Brain microvascular endothelial cell (primary cell): ENCODE data around the gene ST3GAL4.

ENCODE experiments used
- DNase-seq: peaks from one replicate; pipeline ENCODE4 v3.0.0-alpha.2; 2020
- H3K27ac ChIP-seq: fragments of 250-450 bp; sonication (Bioruptor Pico); 2 replicates; pipeline ENCODE4 v1.5.1; 2020; ENCODE audit warnings: mild to moderate bottlenecking, moderate library complexity
- H3K27me3 ChIP-seq: fragments of 250-450 bp; sonication (Bioruptor Pico); replicated peaks from 2 replicates; pipeline ENCODE4 v1.5.1; 2020; ENCODE audit warnings: mild to moderate bottlenecking
- H3K36me3 ChIP-seq: fragments of 250-450 bp; sonication (Bioruptor Pico); replicated peaks from 2 replicates; pipeline ENCODE4 v1.5.1; 2020; ENCODE audit warnings: mild to moderate bottlenecking
- H3K4me3 ChIP-seq: 2 replicates; pipeline ENCODE4 v1.5.1; 2011; ENCODE audit warnings: low read depth, mild to moderate bottlenecking, control low read depth, low read length, moderate library complexity
- in situ Hi-C: cut with HindIII; loops from 2 replicates; pipeline ENCODE4 v1.10.0; 2017; ENCODE audit warnings: low sequenced_read_pairs, low pct_ligation_motif_present
- TF ChIP-seq, protein P1 (sequence below): IDR thresholded peaks from 2 replicates; pipeline ENCODE4 v1.5.1; 2011; ENCODE audit warnings: low read depth, mild to moderate bottlenecking, moderate library complexity, low read length, control low read depth, inconsistent platforms; ENCODE audit errors: missing control alignments

Gene ST3GAL4

DNA sequence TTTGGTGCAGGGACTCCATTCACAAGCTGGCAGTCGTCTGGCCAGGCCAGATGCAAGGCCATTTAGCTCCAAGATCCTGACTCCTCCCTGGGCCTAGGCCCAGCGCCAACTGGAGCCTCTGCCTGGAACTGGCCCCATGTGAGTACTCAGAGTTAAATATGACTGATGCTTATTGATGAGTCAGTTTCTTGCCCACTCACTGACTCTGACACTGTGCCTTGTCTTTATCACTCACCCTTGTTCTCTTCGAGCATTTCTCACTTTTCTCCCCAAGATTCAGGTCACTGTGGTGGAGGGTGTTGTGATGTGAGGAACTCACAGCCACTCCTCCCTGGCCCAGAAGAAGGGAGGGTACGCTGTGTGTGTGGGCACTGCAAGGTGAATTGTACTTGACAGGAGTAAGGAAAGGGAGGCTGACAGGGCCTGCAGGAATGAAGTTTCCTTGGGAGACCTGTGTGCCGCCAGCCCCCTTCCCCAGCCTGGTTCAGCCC is 23.2 kb upstream of the ST3GAL4 start:
- DNase-seq = peak; percentile 84
- no peaks in the 10 kb centered on the region for H3K36me3 ChIP-seq

DNA sequence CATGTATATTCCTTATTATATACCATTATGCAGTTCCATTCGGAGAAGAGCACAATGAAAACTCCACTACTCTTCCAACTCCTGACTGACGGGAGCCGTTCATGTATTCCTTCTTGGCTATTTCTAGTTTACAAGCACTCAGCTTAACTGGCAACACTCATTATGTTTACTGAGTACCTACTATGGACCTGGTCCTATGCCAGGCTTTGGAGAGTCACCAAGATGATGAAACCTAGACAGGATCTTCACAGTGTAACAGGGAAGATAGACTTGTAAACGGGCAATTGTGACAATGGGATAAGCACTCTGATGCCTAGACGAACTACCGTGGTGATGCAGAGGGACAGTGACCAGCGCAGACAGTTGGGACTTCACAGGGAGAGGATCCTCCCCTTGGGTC is 22.3 kb upstream of the ST3GAL4 start:
- Histone ChIP-seq H3K36me3 (no peaks in the 10 kb centered on the region), H3K4me3 (no peak overlapping the region), H3K27me3 (no peaks in the 10 kb centered on the region), H3K27ac (no peak overlapping the region)
- DNase-seq = no peak
- TF ChIP-seq, protein P1, sequence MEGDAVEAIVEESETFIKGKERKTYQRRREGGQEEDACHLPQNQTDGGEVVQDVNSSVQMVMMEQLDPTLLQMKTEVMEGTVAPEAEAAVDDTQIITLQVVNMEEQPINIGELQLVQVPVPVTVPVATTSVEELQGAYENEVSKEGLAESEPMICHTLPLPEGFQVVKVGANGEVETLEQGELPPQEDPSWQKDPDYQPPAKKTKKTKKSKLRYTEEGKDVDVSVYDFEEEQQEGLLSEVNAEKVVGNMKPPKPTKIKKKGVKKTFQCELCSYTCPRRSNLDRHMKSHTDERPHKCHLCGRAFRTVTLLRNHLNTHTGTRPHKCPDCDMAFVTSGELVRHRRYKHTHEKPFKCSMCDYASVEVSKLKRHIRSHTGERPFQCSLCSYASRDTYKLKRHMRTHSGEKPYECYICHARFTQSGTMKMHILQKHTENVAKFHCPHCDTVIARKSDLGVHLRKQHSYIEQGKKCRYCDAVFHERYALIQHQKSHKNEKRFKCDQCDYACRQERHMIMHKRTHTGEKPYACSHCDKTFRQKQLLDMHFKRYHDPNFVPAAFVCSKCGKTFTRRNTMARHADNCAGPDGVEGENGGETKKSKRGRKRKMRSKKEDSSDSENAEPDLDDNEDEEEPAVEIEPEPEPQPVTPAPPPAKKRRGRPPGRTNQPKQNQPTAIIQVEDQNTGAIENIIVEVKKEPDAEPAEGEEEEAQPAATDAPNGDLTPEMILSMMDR = no peak
- in situ Hi-C loops = no loop called here

More for the DNA sequence above, 23.2 kb upstream of the ST3GAL4 start:
- H3K27me3 ChIP-seq = no peaks in the 10 kb centered on the region
- in situ Hi-C loops = no loop called here
- TF ChIP-seq, protein P1 = no peak
- H3K27ac ChIP-seq = peak overlapping the region; percentile 21
- no peak overlapping the region for H3K4me3 ChIP-seq

DNA sequence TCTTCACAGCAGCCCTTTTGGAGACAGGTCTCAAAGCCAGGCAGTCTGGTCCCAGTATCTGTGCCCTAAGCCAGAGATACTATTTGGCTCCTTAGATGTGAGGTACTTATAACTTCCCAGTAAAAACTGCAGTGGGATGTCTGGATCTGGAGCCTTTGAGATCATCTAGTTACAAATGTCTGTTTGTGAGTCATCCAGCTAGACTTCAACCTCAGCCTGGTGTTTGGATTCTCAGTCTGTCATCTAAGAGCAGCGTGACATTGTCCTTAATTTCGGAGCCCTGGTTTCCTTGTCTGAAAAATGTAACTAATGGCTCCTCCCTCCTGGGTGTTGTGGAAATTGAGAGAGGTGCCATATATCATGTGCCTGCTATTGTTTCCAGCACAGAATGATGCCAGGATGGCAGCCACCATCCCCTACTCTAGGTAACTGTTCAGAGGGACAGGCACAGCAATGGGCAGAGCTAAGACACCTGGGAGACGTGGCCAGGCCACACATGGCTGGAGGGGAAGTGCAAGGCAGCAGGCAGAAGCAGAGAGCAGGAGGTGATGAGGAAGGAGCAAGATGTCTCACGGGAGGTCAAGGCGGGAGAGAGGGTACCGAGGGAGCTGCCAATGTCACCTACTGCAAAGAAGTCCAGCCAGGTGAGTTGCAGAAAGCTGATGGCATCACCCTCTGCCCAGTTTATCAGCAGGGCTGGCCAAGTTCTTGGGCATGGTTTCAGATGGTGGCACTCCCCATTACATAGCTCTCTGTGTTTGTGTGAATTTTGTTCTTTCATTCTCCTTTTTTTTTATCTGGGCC is 20.6 kb upstream of the ST3GAL4 start:
- TF ChIP-seq, protein P1 = no peak
- no peaks in the 10 kb centered on the region for H3K27me3 ChIP-seq
- no peaks in the 10 kb centered on the region for H3K36me3 ChIP-seq
- no peak overlapping the region for H3K27ac ChIP-seq
- peak; percentile 57 for DNase-seq
- no peak overlapping the region for H3K4me3 ChIP-seq
- in situ Hi-C loops = no loop called here

DNA sequence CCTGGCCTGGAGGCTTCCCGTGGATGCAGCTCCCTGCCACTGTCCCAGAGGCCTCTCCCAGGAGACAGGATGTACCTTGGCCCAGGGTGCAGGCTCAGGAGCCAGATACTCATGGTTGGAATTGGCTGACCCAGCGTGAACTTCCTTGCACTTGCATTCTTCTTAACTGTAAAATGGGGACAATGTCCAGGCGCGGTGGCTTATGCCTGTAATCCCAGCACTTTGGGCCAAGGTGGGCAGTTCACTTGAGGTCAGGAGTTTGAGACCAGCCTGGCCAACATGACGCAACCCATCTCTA is 20.1 kb upstream of the ST3GAL4 start:
- no peak for DNase-seq
- Histone ChIP-seq H3K36me3 (no peaks in the 10 kb centered on the region), H3K27me3 (no peaks in the 10 kb centered on the region), H3K4me3 (no peak overlapping the region), H3K27ac (no peak overlapping the region)
- TF ChIP-seq, protein P1 = no peak
- in situ Hi-C loops = no loop called here

DNA sequence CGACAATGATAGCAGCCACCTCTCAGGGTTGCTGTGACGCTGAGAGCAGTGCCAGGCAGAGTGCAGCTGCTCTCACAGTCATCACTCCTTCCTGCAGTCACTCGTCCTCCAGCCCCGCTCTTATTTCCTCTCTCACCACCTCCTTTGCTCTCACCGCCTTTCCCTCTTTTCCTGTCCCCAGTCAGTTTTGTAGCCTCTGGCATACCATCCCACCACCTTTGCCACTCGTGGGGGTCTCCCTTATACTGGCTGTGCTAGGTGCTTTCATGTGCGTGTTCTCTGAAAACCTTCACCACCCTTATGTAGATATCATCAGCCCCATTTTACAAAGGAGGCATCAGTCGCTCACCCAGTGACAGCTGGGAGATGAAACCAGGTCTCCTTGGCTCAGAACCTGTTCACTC is 19.3 kb upstream of the ST3GAL4 start:
- H3K27me3 ChIP-seq = no peaks in the 10 kb centered on the region
- H3K27ac ChIP-seq = no peak overlapping the region
- H3K36me3 ChIP-seq = no peaks in the 10 kb centered on the region
- TF ChIP-seq, protein P1 = no peak
- in situ Hi-C loops = no loop called here
- no peak for DNase-seq
- H3K4me3 ChIP-seq = no peak overlapping the region

DNA sequence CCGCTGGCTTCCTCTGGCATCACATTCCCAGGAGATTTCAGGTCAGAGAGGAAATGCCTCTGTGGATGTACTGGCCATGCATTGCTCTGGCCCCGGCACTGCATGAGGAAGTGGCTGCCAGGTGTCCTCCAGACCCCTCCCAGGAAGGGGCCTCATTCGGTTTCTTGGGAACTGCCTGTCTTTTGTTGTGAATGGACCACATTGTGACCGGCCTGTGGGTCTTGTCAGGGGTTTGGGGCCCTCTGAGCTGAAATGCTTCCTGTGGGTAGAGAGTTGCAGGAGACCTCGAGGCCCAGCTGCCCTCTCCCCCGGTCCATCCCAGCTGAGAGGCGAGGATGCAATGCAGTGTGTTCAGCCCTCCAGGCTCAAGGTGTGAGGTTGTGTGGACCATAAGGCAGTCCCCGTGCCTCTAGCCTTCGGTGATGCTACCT is 18.8 kb upstream of the ST3GAL4 start:
- in situ Hi-C loops = no loop called here
- DNase-seq = no peak
- H3K36me3 ChIP-seq = no peaks in the 10 kb centered on the region
- TF ChIP-seq, protein P1 = no peak
- H3K27ac ChIP-seq = no peak overlapping the region
- no peak overlapping the region for H3K4me3 ChIP-seq
- H3K27me3 ChIP-seq = no peaks in the 10 kb centered on the region
